SKM-1 (cell line): Measurements from ENCODE around the gene CDC45.

Experiments used
- DNase-seq: peaks from one replicate; lab custom pipeline; 2025; ENCODE audit not compliant: unreplicated experiment; lab: John Stamatoyannopoulos, UW

The CDC45 gene

DNA sequence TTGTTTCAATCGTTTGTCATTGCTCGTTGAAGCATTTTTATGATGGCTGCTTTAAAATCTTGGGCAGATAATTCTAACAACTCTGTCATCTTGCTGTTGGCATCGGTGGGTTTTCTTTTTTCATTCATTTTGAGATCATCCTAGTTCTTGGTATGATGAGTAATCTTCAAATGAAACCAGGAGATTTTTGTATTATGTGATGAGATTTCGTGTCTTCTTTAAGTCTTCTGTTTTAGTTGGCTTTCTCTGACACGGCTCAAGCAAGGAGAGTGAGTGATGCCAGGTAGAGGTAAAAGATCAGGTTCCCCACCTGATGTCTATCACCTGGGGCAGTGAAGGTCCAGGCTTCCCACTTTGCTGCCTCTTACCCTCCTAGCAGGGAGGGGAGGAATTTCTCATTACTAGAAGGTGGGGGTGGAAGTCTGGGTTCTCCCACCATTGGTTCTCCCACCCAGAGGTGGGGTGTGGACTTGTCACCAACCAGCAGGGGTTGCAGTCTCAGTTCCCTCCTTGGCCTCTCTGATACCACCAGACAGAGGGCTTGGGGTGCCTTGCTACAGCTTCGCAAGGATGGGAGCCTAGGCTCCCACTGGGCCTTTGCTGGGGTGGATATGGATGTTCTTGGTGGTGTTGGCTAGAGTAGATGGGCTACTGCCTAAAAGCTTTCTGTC lies 12.9 kb downstream of the CDC45 start:
- no peak for DNase-seq

GRCh38 chr22:19494001-19494560 lies 14.4 kb downstream of the CDC45 start:
- DNase-seq, result no peak

- DNase-seq, result no peak
These were observed 15.0 kb downstream of the CDC45 start for GRCh38 chr22:19494676-19495173.

DNA sequence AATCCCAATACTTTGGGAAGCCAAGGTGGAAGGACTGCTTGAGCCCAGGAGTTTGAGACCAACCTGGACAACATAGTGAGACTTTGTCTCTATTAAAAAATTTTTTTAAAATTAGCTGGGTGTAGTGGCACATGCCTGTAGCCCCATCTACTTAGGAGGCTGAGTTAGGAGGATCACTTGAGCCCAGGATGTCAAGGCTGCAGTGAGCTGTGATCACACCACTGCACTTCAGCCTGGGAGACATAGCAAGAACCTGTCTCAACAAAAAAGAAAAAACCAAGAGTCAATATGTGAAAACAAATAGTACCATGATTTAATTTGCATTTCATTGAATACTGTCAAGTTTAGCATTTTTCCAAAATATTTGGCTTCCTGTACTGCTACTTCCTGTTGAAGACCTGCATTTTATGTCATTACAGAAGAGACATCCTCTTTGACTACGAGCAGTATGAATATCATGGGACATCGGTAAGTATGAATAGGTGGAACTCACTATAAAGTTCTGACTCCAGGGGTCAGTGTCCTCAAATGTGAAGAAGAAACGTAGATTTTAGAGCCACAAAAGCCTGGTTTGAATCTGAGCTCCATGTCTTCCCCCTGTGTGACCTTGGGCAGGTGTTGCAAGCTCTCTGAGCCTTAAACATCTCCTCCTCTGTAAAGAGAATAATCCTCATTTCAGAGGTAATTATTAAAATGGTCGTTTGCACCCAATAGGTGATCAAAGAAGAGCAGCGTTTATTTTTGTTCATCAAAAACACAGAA lies 16.0 kb downstream of the CDC45 start:
- no peak for DNase-seq

DNA sequence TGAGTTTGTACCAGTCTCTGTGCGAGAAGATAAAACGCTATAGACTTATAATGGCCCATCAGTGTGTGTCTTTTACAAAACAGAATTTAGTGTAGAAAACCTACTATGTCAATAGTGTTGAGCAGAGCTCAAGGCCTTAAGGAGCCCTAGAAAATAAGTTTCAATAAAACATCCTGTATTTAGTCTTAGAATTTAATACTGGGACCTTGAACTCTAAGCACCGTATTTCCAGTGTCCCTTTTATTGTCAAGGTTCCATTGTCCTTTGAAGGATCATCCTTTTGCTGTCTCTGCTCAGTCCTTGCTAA lies 16.6 kb downstream of the CDC45 start:
- no peak for DNase-seq

DNA sequence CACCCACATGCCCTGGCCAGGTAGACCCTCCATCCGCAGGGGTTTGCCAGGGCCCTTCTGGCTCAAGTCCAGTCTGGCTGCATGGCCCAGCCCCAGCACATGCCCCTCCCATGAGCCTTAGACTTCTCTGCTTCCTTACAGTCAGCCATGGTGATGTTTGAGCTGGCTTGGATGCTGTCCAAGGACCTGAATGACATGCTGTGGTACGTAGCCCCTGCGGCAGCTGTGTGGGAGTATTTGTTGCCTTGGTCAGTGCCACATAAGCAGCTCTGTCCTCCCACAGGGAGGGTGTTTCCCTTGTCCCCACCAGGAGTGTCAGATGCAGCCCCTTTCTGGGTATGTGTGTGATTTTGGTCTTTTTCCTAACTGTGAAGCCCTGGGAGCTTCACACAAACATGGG lies 17.5 kb downstream of the CDC45 start:
- DNase-seq, result no peak

- no peak for DNase-seq
These were observed 18.6 kb downstream of the CDC45 start for GRCh38 chr22:19498154-19498865.

DNA sequence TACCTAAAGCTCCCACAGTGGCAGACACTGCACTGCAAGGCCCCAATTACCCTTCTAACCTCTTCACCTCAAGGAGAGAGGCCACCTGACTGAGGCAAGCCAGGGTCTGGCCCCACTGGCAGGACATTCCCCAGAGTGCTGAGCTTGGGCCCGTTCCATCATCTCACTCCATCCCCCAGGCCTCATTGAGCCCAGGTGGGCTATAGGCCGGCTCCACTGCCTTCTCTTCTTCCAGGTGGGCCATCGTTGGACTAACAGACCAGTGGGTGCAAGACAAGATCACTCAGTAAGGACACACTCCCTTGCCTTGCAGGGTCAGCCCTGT lies 19.1 kb downstream of the CDC45 start:
- DNase-seq, result no peak

- no peak for DNase-seq
These were observed 19.6 kb downstream of the CDC45 start for GRCh38 chr22:19499236-19499879.

- no peak for DNase-seq
These were observed 20.1 kb downstream of the CDC45 start for GRCh38 chr22:19499880-19500242.

DNA sequence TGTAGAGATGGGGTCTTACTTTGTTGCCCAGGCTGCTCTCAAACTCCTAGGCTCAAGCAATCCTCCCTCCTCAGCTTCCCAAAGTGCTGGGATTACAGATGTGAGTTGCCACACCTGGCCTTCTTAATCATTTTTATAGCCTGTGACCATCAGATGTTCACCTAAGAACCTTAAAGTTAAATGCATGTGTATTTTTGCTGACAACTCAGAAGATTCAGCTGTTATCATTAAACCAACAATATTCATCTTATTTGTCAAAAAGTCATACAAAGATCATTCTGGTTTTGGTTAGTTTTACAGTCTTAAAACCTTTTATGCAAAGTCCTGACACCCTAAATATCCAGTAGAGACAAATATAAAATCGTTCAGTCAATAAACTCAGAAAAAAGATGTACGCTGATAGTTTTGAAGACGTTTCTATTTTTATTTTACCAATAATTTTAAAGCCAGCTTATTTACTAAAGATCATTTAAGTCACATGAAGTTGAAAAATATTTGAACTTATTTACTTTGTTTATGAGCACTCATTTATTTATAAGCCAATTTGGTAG lies 22.3 kb downstream of the CDC45 start:
- DNase-seq, result no peak

- no peak for DNase-seq
These were observed 23.6 kb downstream of the CDC45 start for GRCh38 chr22:19503367-19503766.

- DNase-seq, result no peak
These were observed 24.1 kb downstream of the CDC45 start for GRCh38 chr22:19503869-19504268.

- DNase-seq, result no peak
These were observed 25.4 kb downstream of the CDC45 start for GRCh38 chr22:19504900-19505734.

- DNase-seq, result no peak
These were observed 26.0 kb downstream of the CDC45 start for GRCh38 chr22:19505735-19506126.

GRCh38 chr22:19506212-19506611 lies 26.5 kb downstream of the CDC45 start:
- no peak for DNase-seq

DNA sequence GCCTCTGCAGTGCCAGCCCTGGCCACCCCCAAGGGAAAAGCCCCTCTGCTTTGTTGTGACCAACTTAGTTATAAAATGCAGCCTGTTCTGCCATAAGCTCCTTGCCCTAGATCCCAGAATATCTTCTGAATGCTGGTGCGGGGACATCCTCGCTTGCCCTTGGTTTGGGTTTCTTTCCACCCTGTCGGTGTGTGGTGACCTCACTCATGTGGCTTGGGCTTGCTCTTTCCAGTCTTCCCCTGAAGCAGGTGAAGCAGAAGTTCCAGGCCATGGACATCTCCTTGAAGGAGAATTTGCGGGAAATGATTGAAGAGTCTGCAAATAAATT lies 27.8 kb downstream of the CDC45 start:
- DNase-seq, result no peak

DNA sequence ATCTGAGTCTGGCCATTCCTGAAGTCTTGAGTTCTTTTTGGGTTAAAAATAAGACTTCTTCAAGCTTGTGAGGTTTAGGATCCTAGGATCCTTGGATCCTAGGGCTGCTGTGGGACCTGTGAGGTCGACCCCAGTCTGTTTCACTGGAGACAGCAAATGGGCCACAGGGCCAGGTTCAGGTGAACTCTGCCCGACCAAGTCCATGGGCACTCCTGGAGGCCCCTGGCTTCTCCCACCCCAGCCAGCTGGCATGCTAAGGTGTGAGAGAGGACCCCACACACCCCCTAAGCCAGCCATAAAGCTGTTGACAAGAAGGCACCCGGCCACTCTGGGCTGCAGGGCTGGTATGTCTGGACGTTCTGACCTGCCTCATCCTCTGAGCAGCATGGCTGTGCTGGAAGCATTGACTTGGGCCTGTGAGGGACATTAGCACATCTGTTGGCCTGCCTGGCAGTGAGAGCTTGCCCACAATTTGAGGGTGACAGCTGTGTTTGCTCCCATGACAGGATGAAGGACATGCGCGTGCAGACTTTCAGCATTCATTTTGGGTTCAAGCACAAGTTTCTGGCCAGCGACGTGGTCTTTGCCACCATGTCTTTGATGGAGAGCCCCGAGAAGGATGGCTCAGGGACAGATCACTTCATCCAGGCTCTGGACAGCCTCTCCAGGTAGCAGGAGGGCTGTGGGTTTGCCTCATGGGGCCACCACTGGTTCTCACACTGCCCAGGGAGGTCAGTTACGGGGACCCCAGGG lies 28.5 kb downstream of the CDC45 start:
- DNase-seq, result no peak

- no peak for DNase-seq
These were observed 29.5 kb downstream of the CDC45 start for GRCh38 chr22:19509191-19509590.

- no peak for DNase-seq
These were observed 30.2 kb downstream of the CDC45 start for GRCh38 chr22:19509923-19510322.
